H4 (cell line): ENCODE measurements around the gene RAP1GAP. TPM values are rescaled to one million over a fixed set of nuclear protein-coding genes. Genes with fewer than 3 reads are reported as not detected.

Experiments used
- DNase-seq: peaks from one replicate; pipeline ENCODE4 v3.0.0-alpha.2; 2015; ENCODE audit warnings: low spot score
- total RNA-seq: library from RNA; depleted of rRNA; stranded (reverse); fragments of >200 nt; shearing (Covaris generic); gene quantifications from 2 replicates; pipeline ENCODE4 v1.2.3, GENCODE V29; 2014

RAP1GAP gene
- total RNA-seq, 1 experiment from 2014 or later: 2.0 TPM

- DNase-seq: no peak
Observed at GRCh38 chr1:21625390-21626190, 43.6 kb downstream of the RAP1GAP start.

DNA sequence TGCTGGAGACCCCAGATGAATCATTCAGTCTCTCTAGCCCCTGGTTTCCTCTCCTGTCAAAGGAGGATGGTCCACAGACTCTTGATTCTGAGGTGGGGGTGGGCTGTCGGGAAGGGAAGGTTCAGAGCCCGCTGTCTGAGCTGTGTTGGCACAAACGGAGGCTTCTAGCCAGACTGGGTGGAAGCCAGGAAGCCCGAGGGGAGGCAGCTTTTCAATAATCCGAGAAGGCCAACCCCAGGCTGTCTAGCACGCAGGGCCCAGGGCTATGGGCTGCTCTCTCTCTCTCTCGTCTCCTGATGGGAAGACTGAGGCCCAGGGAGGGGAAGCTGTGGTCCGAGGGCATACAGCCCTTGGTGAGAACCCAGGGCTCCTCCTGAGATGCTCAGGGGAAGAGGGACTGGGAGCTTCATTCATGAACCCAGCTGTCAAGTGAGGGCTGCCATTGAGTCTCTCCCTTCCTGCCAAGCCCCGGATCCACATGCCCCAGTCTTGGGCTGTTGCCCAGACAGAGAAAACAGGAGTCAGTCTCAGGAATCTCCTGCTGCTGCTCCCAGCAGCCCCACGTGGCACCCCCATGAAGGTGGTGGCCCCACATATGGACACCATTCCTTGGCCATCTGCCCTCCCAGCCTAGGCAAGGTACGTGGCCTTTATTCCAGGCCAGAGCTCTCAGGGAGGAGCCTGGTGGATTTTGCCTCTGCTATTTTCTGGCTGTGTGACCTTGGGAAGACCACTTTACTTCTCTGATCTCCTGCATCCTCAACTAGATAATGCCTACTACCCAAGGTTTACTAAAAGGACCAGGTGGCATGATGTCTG, 44.4 kb downstream of the RAP1GAP start:
- no peak for DNase-seq

DNA sequence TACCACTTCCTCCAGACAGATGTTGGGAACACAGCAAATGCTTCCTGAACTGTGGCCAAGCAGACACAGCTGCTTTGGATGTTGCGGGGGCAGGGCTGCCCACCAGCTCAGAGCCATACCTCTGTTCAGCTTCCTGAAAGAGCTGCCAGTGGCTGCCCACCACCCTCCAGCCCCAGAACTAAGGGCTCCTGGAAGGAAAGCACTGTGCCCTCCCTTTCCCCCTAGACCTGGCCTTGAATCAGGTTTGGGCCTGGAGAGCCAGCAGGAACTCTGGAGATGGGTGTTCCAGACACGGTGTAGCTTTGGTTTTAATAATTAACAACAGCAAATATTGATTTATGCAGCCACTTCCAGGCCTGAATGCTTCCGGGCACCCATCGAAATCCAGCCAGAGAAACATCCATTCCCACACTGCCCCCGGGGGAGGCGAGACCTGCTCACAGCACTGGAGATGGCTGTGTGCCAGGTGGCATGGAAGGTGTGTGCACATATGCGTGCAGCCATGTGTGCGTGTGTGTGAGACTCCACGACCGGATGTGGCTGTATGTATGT, 45.7 kb downstream of the RAP1GAP start:
- DNase-seq: no peak

DNA sequence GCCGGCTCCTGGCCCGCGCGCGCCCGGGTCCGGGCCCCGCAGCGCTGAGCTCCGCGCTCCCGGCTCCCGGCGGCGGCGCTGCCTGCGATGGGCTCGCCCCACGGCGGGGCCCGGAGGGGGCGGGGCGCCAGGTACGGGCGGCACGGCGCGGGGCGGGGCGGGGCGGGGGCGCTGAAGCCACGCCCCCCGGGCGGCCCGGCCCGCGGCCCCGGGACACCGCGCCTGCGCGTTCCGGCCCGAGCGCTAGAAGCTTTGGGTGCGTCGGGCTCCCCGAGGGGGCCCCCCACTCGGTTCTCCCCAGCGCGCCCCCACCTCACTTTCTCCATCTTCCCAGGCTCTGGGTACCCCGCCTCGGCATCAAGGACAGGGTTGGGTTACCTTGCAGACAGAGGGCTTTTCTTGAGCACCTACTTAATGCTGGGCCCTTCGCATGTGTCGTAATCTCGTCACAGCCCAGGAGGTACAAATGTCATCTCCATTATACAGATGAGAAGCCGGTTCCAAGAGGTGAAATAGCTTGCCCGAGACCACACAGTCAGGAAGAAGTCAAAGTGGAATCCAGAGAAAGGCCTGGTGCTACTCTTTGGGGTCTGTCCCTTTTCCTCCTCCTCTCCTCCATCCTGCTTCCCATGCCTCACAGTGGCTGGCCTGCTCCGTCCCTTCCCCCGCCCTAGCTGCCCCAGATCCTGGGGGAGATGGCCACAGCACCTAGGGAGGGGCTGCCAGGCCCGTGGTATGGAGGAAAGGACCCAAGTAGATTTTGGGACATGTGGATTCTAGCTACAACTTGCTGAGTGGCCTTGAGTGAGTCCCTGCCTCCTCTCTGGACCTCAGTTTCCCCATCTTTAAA, 46.5 kb downstream of the RAP1GAP start:
- no peak for DNase-seq

DNA sequence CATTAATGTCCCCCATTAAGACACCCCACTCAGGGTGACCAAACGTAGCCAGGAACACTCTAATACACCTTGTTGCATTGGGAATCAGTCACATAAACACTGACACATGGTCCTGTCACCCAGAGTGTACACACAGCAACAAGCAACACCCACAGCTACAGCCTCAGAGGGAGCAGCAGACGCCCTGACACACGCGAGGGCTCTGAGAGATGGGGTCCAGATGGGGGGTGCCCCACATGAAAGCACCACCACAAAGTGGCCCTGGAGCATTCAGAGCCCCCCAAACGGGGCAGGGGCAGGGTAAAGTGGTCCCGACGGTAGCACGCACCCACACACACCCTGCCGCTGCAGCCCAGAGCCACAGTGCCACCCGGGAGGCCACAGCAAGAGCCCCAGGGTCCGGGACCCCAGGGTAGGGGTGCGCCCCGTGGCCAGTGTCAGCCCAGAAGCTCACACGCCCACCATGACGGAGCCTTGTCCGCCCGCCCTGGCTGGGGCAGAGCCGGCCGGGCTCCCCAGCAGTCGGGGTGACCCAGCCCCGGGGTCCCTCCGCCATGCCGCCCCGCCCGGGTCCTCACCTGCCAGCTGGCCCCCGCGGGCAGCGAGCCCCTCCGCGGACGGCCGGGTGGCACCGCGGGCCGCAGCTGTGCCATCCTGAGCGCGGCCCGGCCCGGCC, 47.3 kb downstream of the RAP1GAP start:
- no peak for DNase-seq

DNA sequence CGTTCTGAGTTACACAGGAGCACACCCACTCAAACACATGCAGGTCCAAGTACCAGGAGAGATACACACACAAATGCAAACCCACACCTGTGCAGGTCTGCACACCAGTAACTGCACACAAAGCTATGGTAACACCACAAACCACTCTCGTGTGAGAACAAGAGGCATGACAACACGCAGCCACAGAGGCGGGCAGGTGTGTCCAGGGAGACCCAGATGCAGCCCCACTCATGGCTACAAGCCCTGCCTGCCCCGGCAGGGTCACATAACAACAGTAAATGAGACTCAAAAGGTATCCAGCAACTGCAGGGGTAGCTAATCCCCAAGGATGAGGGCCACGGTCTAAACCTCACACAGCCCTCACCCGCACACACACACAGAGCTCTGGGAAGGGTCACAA, 48.1 kb downstream of the RAP1GAP start:
- DNase-seq: no peak

GRCh38 chr1:21620496-21620895, 48.7 kb downstream of the RAP1GAP start:
- DNase-seq: no peak

DNA sequence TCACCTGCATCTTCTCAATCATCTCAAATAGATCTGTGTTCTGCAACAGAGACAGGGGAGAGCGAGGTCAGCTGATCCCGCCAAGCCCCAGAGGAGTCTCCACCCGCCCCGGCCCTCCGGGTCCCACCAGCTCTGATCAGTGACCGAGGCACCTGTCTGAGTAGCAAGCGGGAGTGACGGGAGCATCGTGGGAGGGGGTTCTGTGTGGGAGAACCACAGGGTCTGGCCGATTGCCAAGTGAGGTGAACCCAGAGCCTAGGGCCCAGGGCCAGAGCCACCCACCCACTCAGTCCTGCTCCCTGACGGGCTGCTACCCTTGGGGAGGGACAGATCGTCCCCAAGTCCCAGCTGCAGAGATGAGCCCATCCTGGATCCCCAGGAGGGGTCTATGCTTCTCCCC, 49.1 kb downstream of the RAP1GAP start:
- DNase-seq: no peak

GRCh38 chr1:21619375-21619947, 49.7 kb downstream of the RAP1GAP start:
- DNase-seq: no peak

- DNase-seq: no peak
Observed at GRCh38 chr1:21618561-21619374, 50.4 kb downstream of the RAP1GAP start.

- no peak for DNase-seq
Observed at GRCh38 chr1:21618059-21618458, 51.1 kb downstream of the RAP1GAP start.

- DNase-seq: no peak
Observed at GRCh38 chr1:21617126-21617738, 51.9 kb downstream of the RAP1GAP start.

DNA sequence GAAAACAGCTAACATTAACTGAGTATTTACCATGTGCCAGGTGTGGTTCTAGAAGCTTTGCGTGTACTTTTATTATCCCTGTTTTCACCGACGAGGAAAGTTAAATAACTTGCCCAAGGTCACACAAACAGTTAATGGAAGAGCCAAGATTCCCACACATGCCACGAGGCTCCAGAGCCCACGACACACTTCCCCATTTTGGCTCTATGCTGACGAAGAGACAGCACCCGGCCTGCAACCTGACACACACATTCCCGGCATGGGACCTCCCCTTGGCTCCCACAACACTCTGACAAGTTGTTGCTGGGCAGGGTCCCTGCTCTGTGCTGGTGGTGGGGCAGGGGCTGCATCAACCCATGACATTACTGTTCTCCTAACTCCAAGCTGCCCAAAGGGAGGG, 52.8 kb downstream of the RAP1GAP start:
- no peak for DNase-seq

- no peak for DNase-seq
Observed at GRCh38 chr1:21614419-21615115, 54.6 kb downstream of the RAP1GAP start.

DNA sequence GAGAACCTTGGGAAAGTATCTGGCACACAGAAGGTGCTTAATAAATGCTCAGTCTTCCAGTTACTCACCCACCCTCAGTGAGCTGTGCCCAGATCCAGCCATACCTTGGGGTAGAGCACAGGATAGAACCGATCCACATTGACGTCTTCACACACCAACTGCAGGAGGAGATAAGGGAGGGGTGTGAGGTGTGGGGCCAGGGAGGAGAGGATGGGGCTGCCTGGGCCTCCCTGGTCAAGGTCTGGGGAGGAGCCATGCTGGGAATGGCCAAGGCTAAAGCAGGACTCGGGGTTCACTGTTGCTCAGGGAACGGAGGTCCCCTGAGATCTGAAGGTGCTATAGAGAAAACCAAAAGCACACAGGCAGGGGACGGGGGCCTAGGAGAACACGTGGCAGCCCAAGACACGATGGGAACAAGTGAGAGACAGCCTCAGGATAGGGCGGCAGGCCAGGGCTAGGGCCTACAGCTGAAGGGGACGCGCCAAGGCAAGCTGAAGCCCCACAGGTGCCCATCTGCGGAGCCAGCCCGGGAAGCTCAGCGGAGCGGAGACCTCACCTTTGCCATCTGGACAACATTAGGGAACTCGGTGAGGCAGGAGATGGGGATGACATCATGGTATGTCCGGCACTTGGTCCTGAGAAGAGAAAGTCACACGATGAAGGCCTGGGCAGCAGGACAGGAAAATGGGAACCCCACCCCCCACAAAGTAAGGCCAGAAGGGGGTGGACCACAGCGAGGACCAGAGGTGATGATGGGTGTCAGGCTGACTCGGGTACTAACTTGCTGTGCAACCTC, 55.9 kb downstream of the RAP1GAP start:
- no peak for DNase-seq

DNA sequence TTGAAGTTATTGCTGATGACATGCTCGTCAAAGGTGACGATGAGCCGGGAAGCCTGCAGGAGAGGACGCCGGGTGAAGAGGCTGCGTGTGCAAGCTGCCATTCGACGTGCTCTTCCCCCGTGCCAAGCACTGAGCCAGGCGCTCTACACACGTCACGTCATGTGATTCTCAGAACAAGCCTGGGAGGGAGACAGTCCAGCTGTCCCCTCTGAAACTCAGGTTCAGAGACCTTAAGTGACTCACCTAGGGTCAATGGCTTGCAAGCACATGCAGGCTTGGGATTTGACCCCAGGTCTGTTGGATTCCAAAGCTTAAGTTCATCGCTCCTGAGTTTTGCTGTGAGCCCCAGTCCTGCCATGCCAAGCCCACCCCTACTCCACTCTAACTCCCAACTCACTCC, 57.1 kb downstream of the RAP1GAP start:
- DNase-seq: no peak

DNA sequence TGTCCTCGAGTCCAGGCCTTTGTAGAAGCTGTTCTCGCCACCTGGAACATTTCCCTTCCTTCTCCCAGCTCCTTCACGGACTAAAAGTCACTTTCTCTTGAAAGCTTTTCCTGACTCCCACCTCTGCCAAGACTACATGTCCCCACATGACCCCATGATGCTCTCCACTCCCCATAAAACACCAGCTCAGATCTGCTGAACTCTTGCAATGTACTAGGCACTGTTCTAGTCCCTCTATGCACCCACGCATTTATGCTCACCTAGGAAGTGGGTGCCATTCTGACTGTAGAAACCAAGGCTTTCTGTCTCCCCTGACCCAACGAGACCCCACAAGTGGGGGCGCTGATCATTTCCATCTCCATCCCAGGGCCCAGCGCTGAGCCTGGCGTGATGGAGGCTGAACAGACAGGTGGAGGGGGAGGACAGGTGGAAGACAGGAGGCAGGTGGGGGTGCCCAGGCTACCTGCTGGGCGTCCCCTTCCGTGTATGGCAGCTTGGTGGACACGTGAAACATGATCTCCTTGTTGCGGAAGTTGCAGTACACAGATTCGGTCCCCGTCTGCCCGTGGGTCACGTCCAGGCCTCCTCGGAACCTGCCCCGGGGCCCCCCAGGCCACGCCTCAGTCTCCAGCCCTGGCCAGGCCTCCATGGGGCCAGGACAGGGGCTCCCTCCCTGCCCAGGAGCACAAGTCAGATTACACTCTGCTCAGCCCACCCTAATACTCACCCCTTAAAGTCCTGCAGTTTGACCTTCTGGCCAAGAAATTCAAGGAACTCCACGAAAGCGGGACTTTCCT, 58.0 kb downstream of the RAP1GAP start:
- no peak for DNase-seq
